Measurements from ENCODE around the gene TANGO2. TPM values are rescaled to one million over a fixed set of nuclear protein-coding genes. Genes with fewer than 3 reads are reported as not detected.
A peak's percentile ranks its signal among the peaks of the same experiment; 100 is the strongest.

TANGO2 gene
- total RNA-seq, 1 experiment from 2014 or later, result 14.6 TPM

- H3K4me3 Mint-ChIP-seq, result no peak overlapping the region
- Histone ChIP-seq H3K79me2 (ENCODE audit: insufficient read depth, low read length) (no peaks in the 10 kb centered on the region), H3K27ac (ENCODE audit: insufficient read length, low read depth, low read length) (no peak overlapping the region), H3K56ac (ENCODE audit: insufficient read length, low read depth, low read length) (no peak overlapping the region), H3K4me2 (ENCODE audit: insufficient read depth, insufficient read length, low read length) (no peak overlapping the region), H3K23ac (ENCODE audit: insufficient read length, low read depth, low read length) (no peak overlapping the region), H3K14ac (ENCODE audit: insufficient read depth, low read length) (no peak overlapping the region), H2BK15ac (ENCODE audit: low read depth, low read length) (no peak overlapping the region), H3K27me3 (ENCODE audit: insufficient read depth, low read length) (no peaks in the 10 kb centered on the region), H2AK5ac (ENCODE audit: insufficient read length, low read length) (no peak overlapping the region), H3K9ac (ENCODE audit: extremely low read depth, insufficient read length, low read length) (no peak overlapping the region), H2AFZ (ENCODE audit: low read length) (no peak overlapping the region), H4K8ac (replicated peaks; ENCODE audit: insufficient read length, low read depth, low read length) (no peak overlapping the region), H2BK120ac (ENCODE audit: low read depth, low read length, poor library complexity, severe bottlenecking) (no peak overlapping the region), H3K79me1 (ENCODE audit: insufficient read depth, low read depth, low read length, poor library complexity, severe bottlenecking) (no peaks in the 10 kb centered on the region), H3T11ph (ENCODE audit: low read length) (no peak overlapping the region), H2BK5ac (ENCODE audit: insufficient read length, low read length) (no peak overlapping the region), H2BK20ac (ENCODE audit: low read depth, low read length, poor library complexity, severe bottlenecking) (no peak overlapping the region), H4K91ac (ENCODE audit: insufficient read length, low read depth, low read length) (no peak overlapping the region), H4K5ac (ENCODE audit: insufficient read length, low read depth, low read length) (no peak overlapping the region), H3K18ac (ENCODE audit: insufficient read length, low read depth, low read length) (no peak overlapping the region), H3K23me2 (ENCODE audit: insufficient read length, low read depth, low read length, poor library complexity, severe bottlenecking) (no peaks in the 10 kb centered on the region), H3K4ac (ENCODE audit: low read depth, low read length) (no peak overlapping the region), H3K4me1 (ENCODE audit: insufficient read depth, low read length) (no peaks in the 10 kb centered on the region), H2BK12ac (ENCODE audit: insufficient read length, low read depth, low read length) (no peak overlapping the region), H4K20me1 (ENCODE audit: control insufficient read depth, insufficient read depth, insufficient read length) (no peaks in the 10 kb centered on the region), H3K9me3 (ENCODE audit: control insufficient read depth, low read depth, low read length) (no peaks in the 10 kb centered on the region)
- peak; percentile 15 for DNase-seq
- H3K27me3 Mint-ChIP-seq (ENCODE audit: low read depth), result peaks cover 2% of the 10 kb centered on the region; the same call in 1 of the 2 replicates
- no peaks in the 10 kb centered on the region; a peak in 1 of 7 replicates for H3K36me3 Mint-ChIP-seq (ENCODE audit: insufficient read depth in 1 of 3, low read depth in 3 of 3)
- H3K27ac Mint-ChIP-seq, result peak overlapping the region in 1 of 3 experiments; percentile 70; a peak in 2 of 7 replicates
- TF ChIP-seq, protein P1, sequence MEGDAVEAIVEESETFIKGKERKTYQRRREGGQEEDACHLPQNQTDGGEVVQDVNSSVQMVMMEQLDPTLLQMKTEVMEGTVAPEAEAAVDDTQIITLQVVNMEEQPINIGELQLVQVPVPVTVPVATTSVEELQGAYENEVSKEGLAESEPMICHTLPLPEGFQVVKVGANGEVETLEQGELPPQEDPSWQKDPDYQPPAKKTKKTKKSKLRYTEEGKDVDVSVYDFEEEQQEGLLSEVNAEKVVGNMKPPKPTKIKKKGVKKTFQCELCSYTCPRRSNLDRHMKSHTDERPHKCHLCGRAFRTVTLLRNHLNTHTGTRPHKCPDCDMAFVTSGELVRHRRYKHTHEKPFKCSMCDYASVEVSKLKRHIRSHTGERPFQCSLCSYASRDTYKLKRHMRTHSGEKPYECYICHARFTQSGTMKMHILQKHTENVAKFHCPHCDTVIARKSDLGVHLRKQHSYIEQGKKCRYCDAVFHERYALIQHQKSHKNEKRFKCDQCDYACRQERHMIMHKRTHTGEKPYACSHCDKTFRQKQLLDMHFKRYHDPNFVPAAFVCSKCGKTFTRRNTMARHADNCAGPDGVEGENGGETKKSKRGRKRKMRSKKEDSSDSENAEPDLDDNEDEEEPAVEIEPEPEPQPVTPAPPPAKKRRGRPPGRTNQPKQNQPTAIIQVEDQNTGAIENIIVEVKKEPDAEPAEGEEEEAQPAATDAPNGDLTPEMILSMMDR (conservative IDR thresholded peaks at IDR 0.05), result no peak
- peaks cover 1 to 4% of the 10 kb centered on the region in 2 experiments; a peak in 3 of 4 replicates for H3K4me1 Mint-ChIP-seq
- WGBS (ENCODE audit: extremely low coverage, insufficient read length, low lambda C conversion rate), result no CpG with 5 or more reads among the region's 12 CpGs
- no peaks in the 10 kb centered on the region for H3K9me3 Mint-ChIP-seq
Measured at GRCh38 chr22:20026996-20027601, 6.2 kb downstream of the TANGO2 start.
